Left colon (tissue), 2 donors: ENCODE results near the gene TDRD12. TPM values are rescaled to one million over a fixed set of nuclear protein-coding genes. Genes with fewer than 3 reads are reported as not detected.

Experiments used
- ATAC-seq: fragments of 200-7000 bp; cut with Tn5 transposase; one replicate; pipeline ENCODE4 v1.9.1; 2020; ENCODE audit warnings: mild to moderate bottlenecking, moderate library complexity
- DNase-seq, 2 donors: peaks; one replicate each; pipeline ENCODE4 v3.0.0-alpha.2; 2020
- intact Hi-C, 2 donors: fragments of 100-400 bp; cut with DNase I in 1 of 2; cut with micrococcal nuclease in 1 of 2; formaldehyde crosslinking; loops; one replicate each; pipeline versions ENCODE4 v1.11.2 to v1.14.0; 2022; cut with DNase I, micrococcal nuclease
- total RNA-seq, 2 donors: library from RNA; stranded (reverse); fragmentation: NEBNext Ultra II Directional; extraction: Animal tissue kit (Norgen Biotek cat#: 25700); gene quantifications; one replicate each; pipeline ENCODE4 v1.2.1, GENCODE V29; 2021
- donor health status: DM: no; HTN: no; CAD: no.
- donor health status: DM: yes; HTN: yes; CAD: no.

Gene TDRD12
- total RNA-seq, 2 donors from 2014 or later: 0.06 TPM

DNA sequence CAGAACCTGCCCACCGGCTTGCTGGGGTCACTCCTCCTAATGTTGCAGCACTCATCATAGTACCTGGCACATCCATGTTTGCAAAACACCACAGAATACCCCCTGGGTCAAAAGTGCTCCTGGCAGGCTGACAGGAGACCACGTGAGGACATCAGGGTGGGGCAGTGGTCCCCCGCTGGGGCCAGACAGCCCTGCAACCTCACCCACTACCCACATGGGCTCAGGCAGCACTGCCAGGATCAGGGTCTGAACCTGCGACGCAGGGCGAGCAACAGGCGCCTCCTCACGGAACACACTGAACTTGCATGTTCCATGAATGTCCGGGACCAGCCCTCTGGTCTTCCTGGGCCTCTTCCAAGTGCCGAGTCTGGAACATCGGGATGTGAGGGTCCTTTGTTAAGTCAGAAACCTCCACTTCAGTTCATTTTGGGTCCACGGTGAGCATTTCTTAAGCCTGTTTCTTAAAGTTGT lies 151.4 kb downstream of the TDRD12 start:
- no peak for ATAC-seq
- intact Hi-C loops: no loop called here
- no peak for DNase-seq

DNA sequence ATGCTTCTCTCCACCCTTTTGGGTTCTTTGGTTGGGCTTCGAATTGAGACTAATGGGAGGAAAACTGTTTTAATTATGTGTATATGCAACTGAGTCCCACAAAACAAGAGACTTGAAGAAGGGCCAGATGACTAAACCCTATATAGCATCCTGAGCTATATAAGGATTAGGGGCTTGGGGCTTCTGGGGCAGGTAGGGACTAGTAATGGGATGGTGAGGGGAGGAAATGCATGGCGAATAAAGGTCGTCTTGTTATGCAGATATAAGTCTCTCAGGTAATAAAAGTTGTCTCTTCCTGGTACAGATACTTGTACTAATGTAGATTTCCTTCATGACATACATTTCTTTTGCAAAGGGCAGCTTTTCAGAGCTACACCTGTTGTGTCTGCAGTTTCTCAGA lies 152.8 kb downstream of the TDRD12 start:
- DNase-seq (no peak), ATAC-seq (peak; percentile 38)
- intact Hi-C loops: no loop called here

DNA sequence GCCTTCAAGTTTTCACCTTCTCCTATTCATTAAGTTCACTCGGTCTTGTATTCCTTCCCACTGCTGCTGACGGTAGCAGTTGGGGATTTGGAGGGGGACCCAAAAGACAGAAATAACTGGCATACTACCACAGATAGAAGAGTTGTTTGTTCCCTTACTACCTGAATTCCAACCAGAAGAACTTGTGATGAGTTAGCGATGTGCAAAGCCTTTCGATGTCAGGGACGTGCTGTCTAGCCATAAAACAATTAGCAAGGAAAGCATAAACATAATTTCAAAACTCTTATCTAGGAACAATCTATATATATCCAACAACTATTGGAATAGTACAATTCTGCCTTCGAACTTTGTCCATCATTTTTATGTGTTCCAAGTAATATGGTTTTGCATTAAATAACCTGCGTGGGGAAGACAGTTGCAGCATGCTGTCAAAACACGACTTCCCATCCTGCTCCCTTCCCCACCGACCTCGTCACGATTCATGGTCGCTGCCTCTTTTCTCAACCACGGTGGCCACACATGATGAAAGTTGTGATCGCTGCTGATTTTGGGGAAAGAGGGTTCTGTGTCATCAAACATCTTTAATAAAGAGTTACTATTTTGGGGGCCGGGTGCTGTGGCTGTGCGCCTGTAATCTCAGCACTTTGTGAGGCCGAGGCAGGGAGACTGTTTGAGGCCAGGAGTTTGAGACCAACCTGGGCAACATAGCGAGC lies 153.8 kb downstream of the TDRD12 start:
- intact Hi-C loops: no loop called here
- ATAC-seq (peak; percentile 59), DNase-seq (no peak)

DNA sequence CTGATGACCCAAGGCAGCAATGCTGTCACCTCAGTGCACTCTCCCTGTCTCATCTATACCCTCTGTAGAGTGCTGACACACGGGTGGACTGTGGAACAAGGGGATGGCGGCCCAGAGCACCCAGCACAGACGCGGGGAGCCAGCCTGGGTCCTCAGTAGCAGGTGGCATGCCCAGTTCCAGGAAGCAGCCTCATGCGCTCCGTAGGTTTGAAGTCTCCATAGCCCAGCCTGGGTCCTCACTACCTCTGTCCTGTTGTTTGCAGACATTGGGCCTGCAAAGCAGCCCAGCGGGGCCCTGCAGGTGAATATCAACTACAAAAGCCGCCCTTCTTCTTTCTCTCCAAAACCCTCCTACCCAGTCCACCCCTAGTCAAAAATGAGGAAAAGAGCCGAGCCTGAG lies 155.0 kb downstream of the TDRD12 start:
- DNase-seq: no peak
- intact Hi-C loops: no loop called here
- ATAC-seq: no peak

DNA sequence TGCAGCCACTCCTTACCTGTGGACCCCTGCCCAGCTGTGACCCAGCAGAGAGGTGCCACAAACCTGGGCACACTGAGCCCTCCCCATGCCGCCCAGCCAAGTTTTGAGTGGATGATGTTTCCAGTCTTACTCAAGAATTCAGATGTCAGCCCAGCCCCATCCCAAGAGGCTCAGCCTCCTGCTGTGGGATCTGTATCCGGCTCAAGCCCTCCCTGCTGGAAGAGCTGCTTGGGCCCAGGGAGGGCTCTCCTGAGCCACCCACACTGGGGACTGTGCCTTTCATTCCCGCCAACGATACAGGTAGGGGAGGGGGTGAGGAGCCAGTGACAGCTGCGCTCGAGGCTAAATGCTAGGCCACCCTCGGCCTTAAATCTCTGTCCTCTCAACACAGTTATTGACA lies 155.9 kb downstream of the TDRD12 start:
- intact Hi-C loops: no loop called here
- DNase-seq (no peak), ATAC-seq (no peak)

DNA sequence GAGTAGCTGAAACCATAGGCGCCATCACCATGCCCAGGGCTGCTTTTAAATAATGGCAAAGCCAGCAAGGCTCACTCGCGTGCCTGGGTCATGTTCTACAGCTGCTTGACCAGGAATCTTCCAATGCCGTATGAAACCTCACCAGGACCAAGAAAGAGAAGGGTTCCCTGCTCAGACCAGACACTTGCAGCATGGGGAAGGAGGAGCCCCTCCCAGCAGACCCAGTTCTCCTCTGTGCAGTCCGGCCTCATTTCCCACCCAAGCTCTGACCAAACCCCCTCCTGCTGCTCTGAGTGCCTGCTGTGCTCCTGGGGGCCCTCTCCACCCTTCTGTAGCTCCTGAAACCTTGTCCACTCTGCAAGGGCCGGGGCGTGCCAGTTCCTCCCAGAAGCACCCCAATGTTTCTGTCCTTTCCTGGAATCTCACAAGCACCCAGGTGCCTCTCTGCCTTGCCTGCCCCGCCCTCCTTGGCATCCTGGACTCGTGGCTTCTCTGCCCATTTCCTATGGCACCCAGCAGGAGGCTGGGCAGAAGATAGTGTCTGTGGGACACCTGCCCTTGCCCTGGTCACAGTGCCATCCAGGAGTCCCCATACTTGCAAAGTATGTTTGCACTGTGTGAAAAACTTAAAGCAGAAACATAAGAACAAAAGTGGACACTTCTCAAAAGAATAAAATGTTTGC lies 156.8 kb downstream of the TDRD12 start:
- DNase-seq (peak in 1 of 2 donors; percentile 35), ATAC-seq (peak; percentile 39)
- intact Hi-C loops: no loop called here

DNA sequence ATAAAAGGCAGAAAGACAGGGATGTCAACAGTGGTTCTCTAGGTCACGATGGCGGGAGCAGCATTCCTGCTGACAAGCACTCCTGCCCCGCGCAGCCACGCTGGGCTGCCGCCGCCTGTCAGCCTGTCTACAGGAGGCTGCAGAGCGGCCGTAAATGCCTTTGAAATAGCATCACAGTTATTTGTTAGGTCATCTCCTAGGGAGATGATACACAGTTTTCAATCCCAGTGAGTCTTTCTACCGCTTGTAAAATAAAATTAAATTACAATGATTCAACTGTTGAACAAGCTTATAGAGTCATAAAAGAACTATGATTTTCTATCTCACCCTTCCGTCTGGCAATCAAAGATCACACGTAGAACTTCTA lies 157.3 kb downstream of the TDRD12 start:
- DNase-seq: peak in 1 of 2 donors; percentile 32
- ATAC-seq: peak; percentile 79
- intact Hi-C loops: no loop called here

Other genes with a start within 250 kb of the TDRD12 start
- 10 to 100 TPM; 55.7 to 62.0 TPM for gene PDCD5, start 138.6 kb upstream of the TDRD12 start, total RNA-seq
- gene ANKRD27, start 44.6 kb upstream of the TDRD12 start, total RNA-seq: 10 to 100 TPM; 35.7 to 38.2 TPM
- gene RGS9BP, start 43.9 kb upstream of the TDRD12 start, total RNA-seq: under 1 TPM; 0.09 to 0.11 TPM
- 10 to 100 TPM; 16.6 to 17.1 TPM for gene NUDT19, start 27.9 kb upstream of the TDRD12 start, total RNA-seq
- under 1 TPM; 0.31 to 0.73 TPM for gene SLC7A9, start 150.0 kb downstream of the TDRD12 start, total RNA-seq